Liver (tissue), 9 donors: Measurements from ENCODE around the gene CREB3L1. TPM values are rescaled to one million over a fixed set of nuclear protein-coding genes. Genes with fewer than 3 reads are reported as not detected.

Experiments used
- DNase-seq: peaks from one replicate; pipeline ENCODE4 v3.0.0-alpha.2; 2017; ENCODE audit warnings: low spot score
- H3K27ac ChIP-seq, 2 donors: one replicate each; pipeline ENCODE4 v1.7.0; 2013; ENCODE audit warnings: inconsistent platforms in 2 of 2, low read length in 2 of 2, control low read depth in 1 of 2, low read depth in 1 of 2, mild to moderate bottlenecking in 1 of 2
- H3K27me3 ChIP-seq, 4 donors: one replicate each; pipeline versions ENCODE4 v1.6.1 to v1.7.0; 2013; ENCODE audit warnings: low read length in 3 of 4, inconsistent platforms in 1 of 4, mild to moderate bottlenecking in 1 of 4, moderate library complexity in 1 of 4; ENCODE audit not compliant: control insufficient read depth in 4 of 4, insufficient read depth in 4 of 4
- H3K36me3 ChIP-seq, 4 donors: one replicate each; pipeline versions ENCODE4 v1.6.1 to v1.7.0; 2013; ENCODE audit warnings: low read length in 3 of 4, mild to moderate bottlenecking in 3 of 4, low read depth in 1 of 4, moderate library complexity in 1 of 4; ENCODE audit not compliant: control insufficient read depth in 4 of 4, insufficient read depth in 3 of 4
- H3K4me1 ChIP-seq, 4 donors: one replicate each; pipeline versions ENCODE4 v1.6.1 to v1.7.0; 2013; ENCODE audit warnings: low read length in 3 of 4, mild to moderate bottlenecking in 3 of 4, moderate library complexity in 1 of 4; ENCODE audit not compliant: control insufficient read depth in 4 of 4, insufficient read depth in 4 of 4
- H3K4me3 ChIP-seq, 3 donors: one replicate each; pipeline versions ENCODE4 v1.6.1 to v1.7.0; 2013; ENCODE audit warnings: low read length in 3 of 3, control low read depth in 1 of 3, low read depth in 1 of 3, mild to moderate bottlenecking in 1 of 3
- H3K9ac ChIP-seq, 2 donors: one replicate each; pipeline ENCODE4 v1.7.0; 2013; ENCODE audit warnings: low read length in 2 of 2, mild to moderate bottlenecking in 2 of 2, moderate library complexity in 2 of 2, control low read depth in 1 of 2, low read depth in 1 of 2
- H3K9me3 ChIP-seq, 4 donors: one replicate each; pipeline versions ENCODE4 v1.6.1 to v1.7.0; 2013; ENCODE audit warnings: low read length in 3 of 4; ENCODE audit not compliant: control insufficient read depth in 4 of 4
- ATF3 ChIP-seq: IDR thresholded peaks from 2 replicates; pipeline ENCODE4 v1.6.1; 2016; ENCODE audit warnings: antibody characterized with exemption
- CTCF ChIP-seq: fragments of 150-350 bp; IDR thresholded peaks from 2 replicates; pipeline ENCODE4 v1.5.1; 2017; ENCODE audit warnings: improper control_type of control experiment, low read depth, low read length; ENCODE audit not compliant: missing input control
- EGR1 ChIP-seq, 2 donors: IDR thresholded peaks; 2 replicates each; pipeline ENCODE4 v1.6.1; 2016 to 2018; ENCODE audit warnings: antibody characterized with exemption in 2 of 2, low read depth in 2 of 2
- FOXA1 ChIP-seq: IDR thresholded peaks from 2 replicates; pipeline ENCODE4 v1.6.1; 2016; ENCODE audit warnings: antibody characterized with exemption
- FOXA2 ChIP-seq: IDR thresholded peaks from 2 replicates; pipeline ENCODE4 v1.6.1; 2016; ENCODE audit warnings: antibody characterized with exemption
- GABPA ChIP-seq, 2 donors: IDR thresholded peaks in 1 of 2; conservative IDR thresholded peaks in 1 of 2; 2 replicates each; pipeline ENCODE4 v1.6.1; 2016; ENCODE audit warnings: antibody characterized with exemption in 2 of 2, mild to moderate bottlenecking in 1 of 2, moderate library complexity in 1 of 2
- HNF4A ChIP-seq, 2 donors: conservative IDR thresholded peaks; 2 replicates each; pipeline ENCODE4 v1.6.1; 2016; ENCODE audit warnings: antibody characterized with exemption in 2 of 2, mild to moderate bottlenecking in 2 of 2
- HNF4G ChIP-seq: IDR thresholded peaks from 2 replicates; pipeline ENCODE4 v1.6.1; 2016; ENCODE audit warnings: antibody characterized with exemption
- JUND ChIP-seq, 2 donors: IDR thresholded peaks; 2 replicates each; pipeline ENCODE4 v1.6.1; 2016; ENCODE audit warnings: antibody characterized with exemption in 2 of 2
- MAX ChIP-seq: IDR thresholded peaks from 2 replicates; pipeline ENCODE4 v1.6.1; 2016; ENCODE audit warnings: antibody characterized with exemption
- NR2F2 ChIP-seq: IDR thresholded peaks from 2 replicates; pipeline ENCODE4 v1.6.1; 2016; ENCODE audit warnings: antibody characterized with exemption
- REST ChIP-seq: IDR thresholded peaks from 2 replicates; pipeline ENCODE4 v1.6.1; 2016; ENCODE audit warnings: antibody characterized with exemption, mild to moderate bottlenecking
- RXRA ChIP-seq, 2 donors: IDR thresholded peaks; 2 replicates each; pipeline ENCODE4 v1.6.1; 2017 to 2018; ENCODE audit warnings: antibody characterized with exemption in 2 of 2, mild to moderate bottlenecking in 1 of 2
- SP1 ChIP-seq: IDR thresholded peaks from 2 replicates; pipeline ENCODE4 v1.6.1; 2018; ENCODE audit warnings: antibody characterized with exemption, mild to moderate bottlenecking
- TAF1 ChIP-seq: conservative IDR thresholded peaks from 2 replicates; pipeline ENCODE4 v1.6.1; 2016; ENCODE audit warnings: antibody characterized with exemption, mild to moderate bottlenecking
- YY1 ChIP-seq: IDR thresholded peaks from 2 replicates; pipeline ENCODE4 v1.6.1; 2016; ENCODE audit warnings: antibody characterized with exemption, mild to moderate bottlenecking
- ZBTB33 ChIP-seq: IDR thresholded peaks from 2 replicates; pipeline ENCODE4 v1.6.1; 2016; ENCODE audit warnings: antibody characterized with exemption
- WGBS: extraction: QIAGEN DNeasy Blood & Tissue Kit; methylation state at CpG from one replicate; pipeline ENCODE4 v1.1.7; 2013; 5-methylcytosine and 5-hydroxymethylcytosine counted together
- polyA plus RNA-seq, 2 donors: library from polyadenylated mRNA; stranded (reverse) in 1 of 2; unstranded in 1 of 2; fragments of 200-250 nt in 1 of 2; fragments of >200 nt in 1 of 2; fragmentation: Nextera tagmentation in 1 of 2; extraction: Ambion mirVana in 1 of 2; gene quantifications; one replicate each; pipeline versions ENCODE4 v1.2.1 to v1.2.3, GENCODE V29; 2013 to 2015
- total RNA-seq, 2 donors: library from RNA; depleted of rRNA; stranded (reverse); fragments of >200 nt; gene quantifications; one replicate each; pipeline ENCODE4 v1.2.3, GENCODE V29; 2014
- donor health status: healthy.
- donor health status: healthy.
- donor health status: healthy.
- donor health status: healthy.
- donor health status: healthy.

The CREB3L1 gene
- total and polyA plus RNA-seq, 4 donors = 0.14 to 1.3 (median 0.33) TPM

GRCh38 chr11:46305295-46305694 lies 27.8 kb downstream of the CREB3L1 start:
- Histone ChIP-seq H3K9ac (no peak overlapping the region), H3K4me1 (no peaks in the 10 kb centered on the region), H3K36me3 (no peaks in the 10 kb centered on the region), H3K27ac (no peak overlapping the region), H3K4me3 (no peak overlapping the region), H3K9me3 (no peaks in the 10 kb centered on the region), H3K27me3 (peaks cover 0 to 5% (median 0%) of the 10 kb centered on the region in 4 donors)
- no peak for DNase-seq
- whole genome bisulfite sequencing = 71% methylated on average over 6 of the region's 6 CpGs
- TF ChIP-seq FOXA2 (no peak), RXRA (IDR thresholded peaks at IDR 0.05) (no peak), ZBTB33 (no peak), MAX (no peak), FOXA1 (no peak), GABPA (IDR thresholded peaks at IDR 0.05 in 1 of 2, conservative IDR thresholded peaks at IDR 0.05 in 1 of 2) (no peak), TAF1 (no peak), EGR1 (IDR thresholded peaks at IDR 0.05; ENCODE audit: low read depth in 2 of 2) (no peak), ATF3 (no peak), JUND (IDR thresholded peaks at IDR 0.05) (no peak), YY1 (no peak), CTCF (no peak), HNF4A (conservative IDR thresholded peaks at IDR 0.05) (no peak), SP1 (no peak), REST (no peak), NR2F2 (no peak), HNF4G (no peak)
